GM18951 (cell line): ENCODE measurements around the gene STX4.

ENCODE experiments used
- POLR2A ChIP-seq: IDR thresholded peaks from 4 replicates; pipeline ENCODE4 v1.6.1; 2011; ENCODE audit warnings: mild to moderate bottlenecking; ENCODE audit not compliant: insufficient read length, insufficient read depth; ENCODE audit errors: extremely low read depth
- in situ Hi-C: fragments of 300-500 bp; cut with MboI; formaldehyde crosslinking; loops from one replicate; pipeline ENCODE4 v1.12.0; 2022; ENCODE audit warnings: low sequenced_read_pairs, mixed read lengths, inconsistent platforms; ENCODE audit not compliant: unreplicated experiment

Gene STX4

DNA sequence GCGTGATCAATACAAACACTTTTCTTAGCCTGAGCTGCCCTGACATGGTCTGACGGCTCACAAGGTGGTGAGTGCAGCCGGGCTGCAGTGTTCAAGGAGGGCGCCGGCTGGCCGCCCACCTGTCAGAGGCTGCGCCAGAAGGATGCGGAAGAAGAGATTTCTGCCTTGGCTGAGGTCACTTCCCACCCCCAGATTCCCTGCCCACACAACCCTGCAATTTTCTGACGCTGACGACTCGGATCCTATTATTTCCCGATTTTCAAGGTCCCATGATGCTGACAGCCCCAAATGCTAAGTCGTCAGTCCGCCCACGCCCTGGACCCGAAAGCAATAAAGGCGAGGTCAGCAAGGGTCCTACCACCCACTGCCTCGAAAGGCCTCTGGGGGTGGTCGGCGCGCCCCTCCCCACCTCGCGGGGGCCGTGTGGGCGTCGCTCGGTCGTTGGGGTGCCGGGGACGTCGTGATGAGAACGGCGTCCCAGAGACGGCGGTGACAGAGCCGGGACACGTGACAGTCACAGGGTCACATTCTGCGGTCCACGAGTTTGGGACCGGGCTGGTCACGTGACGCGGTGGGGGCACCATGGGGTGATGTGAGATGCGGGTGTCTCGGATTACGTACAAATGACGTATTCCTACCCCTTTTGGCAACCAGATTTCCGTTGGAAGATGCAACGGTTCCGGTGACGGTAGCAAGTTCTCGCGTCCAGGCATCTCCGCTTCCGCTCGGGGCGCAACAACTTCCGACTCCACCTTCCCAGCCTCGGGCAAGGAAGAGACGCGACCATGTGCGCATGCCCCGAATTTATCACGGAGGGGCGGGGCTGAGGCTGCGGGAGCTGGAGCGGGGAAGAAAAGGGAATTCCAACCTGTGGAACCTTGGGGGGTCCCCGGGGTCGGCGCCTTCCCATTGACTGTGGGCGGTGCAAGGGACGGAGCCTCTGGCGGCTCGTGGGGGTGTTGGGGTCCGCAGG lies at the start of gene STX4:
TSS of gene STX4 (plus strand) at position 823 of the 973 bp plus-strand sequence. CDS start 248 bp downstream, outside the sequence.
- in situ Hi-C loops: no loop called here

GRCh38 chr16:30983898-30984610 lies 49.3 kb upstream of the STX4 start:
- in situ Hi-C loops: loop anchor here (25.0 kb wide), 2 partner anchors 453 to 878 kb away; partner anchors contain the start of genes COX6A2, ZNF267 and ZNF843
- no peak for TF ChIP-seq POLR2A

More for the DNA sequence above, at the start of gene STX4:
- peak; percentile 56 for TF ChIP-seq POLR2A

GRCh38 chr16:30984669-30985400 lies 48.5 kb upstream of the STX4 start, which contains the start of gene HSD3B7:
TSS of gene HSD3B7 (plus strand) at chr16:30985207. CDS start at chr16:30985659, 452 bp downstream.
- TF ChIP-seq POLR2A: no peak
- in situ Hi-C loops: loop anchor here (25.0 kb wide), 2 partner anchors 452 to 877 kb away; partner anchors contain the start of genes COX6A2, ZNF267 and ZNF843

GRCh38 chr16:30985401-30986128 lies 47.8 kb upstream of the STX4 start:
- no peak for TF ChIP-seq POLR2A
- in situ Hi-C loops: loop anchor here (25.0 kb wide), 2 partner anchors 452 to 877 kb away; partner anchors contain the start of genes COX6A2, ZNF267 and ZNF843

DNA sequence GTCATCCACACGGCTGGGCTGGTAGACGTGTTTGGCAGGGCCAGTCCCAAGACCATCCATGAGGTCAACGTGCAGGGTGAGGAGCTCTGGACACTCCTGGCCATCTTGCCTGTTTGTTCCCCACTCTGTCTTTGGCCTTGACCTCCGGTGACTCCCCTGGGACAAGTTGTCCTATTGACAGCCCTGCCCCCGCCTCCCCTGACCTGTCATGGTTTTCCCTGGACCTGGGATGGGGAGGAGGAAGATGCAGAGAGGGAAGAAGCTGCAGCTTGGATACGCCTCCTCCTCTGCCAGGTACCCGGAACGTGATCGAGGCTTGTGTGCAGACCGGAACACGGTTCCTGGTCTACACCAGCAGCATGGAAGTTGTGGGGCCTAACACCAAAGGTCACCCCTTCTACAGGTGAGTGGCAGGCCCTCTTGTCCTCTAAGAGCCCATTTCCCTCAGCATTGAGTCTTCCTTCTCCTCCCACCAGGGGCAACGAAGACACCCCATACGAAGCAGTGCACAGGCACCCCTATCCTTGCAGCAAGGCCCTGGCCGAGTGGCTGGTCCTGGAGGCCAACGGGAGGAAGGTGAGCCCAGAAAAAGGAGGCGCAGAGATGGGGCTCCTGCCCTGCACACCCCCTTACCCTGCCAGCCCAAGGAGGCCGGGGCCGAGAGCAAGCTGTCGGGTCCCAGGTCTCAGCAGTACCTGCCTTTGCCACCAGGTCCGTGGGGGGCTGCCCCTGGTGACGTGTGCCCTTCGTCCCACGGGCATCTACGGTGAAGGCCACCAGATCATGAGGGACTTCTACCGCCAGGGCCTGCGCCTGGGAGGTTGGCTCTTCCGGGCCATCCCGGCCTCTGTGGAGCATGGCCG lies 47.0 kb upstream of the STX4 start:
- TF ChIP-seq POLR2A: no peak
- in situ Hi-C loops: loop anchor here (25.0 kb wide), 2 partner anchors 451 to 876 kb away; partner anchors contain the start of genes COX6A2, ZNF267 and ZNF843

DNA sequence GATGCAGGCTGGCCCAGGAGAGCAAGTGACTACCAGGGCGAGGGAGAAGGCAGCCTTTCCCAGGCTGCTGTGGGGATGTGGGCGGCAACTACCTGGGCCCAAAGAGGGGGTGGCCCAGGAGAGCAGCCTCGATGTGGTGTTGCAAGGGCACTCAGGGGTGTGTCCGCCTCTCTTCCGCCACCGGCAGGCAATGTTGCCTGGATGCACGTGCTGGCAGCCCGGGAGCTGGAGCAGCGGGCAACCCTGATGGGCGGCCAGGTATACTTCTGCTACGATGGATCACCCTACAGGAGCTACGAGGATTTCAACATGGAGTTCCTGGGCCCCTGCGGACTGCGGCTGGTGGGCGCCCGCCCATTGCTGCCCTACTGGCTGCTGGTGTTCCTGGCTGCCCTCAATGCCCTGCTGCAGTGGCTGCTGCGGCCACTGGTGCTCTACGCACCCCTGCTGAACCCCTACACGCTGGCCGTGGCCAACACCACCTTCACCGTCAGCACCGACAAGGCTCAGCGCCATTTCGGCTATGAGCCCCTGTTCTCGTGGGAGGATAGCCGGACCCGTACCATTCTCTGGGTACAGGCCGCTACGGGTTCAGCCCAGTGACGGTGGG lies 45.7 kb upstream of the STX4 start:
- TF ChIP-seq POLR2A: no peak
- in situ Hi-C loops: loop anchor here (25.0 kb wide), 2 partner anchors 450 to 875 kb away; partner anchors contain the start of genes COX6A2, ZNF267 and ZNF843

DNA sequence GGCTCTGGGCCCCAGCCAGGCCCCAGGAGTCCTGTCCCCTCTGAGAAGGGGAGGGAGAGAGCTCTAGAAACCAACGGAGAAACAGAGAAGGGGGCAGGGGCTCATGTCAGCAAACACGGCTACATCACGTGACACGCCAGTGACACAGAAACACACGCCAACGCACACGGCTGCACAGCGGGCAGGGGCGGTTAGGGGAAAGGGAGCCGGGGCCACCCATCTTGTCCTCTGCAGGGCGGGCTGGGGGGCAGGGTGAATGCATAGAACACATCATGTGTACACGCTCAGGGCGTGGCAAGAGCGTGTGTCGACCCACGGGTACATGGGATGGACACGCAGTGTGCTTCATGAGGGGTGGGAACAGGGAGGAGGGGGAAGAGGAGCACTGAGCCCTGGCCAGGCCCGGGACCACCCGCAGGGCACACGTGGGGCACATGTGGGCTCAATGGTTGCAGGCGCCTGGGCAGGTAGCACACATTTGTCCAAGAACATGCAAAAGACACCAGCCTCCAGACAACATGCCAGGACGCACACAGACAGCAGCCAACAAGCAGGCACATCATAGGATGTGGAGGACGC lies 43.8 kb upstream of the STX4 start:
- in situ Hi-C loops: loop anchor here (25.0 kb wide), 2 partner anchors 448 to 873 kb away; partner anchors contain the start of genes COX6A2, ZNF267 and ZNF843
- no peak for TF ChIP-seq POLR2A

GRCh38 chr16:30990105-30990504 lies 43.3 kb upstream of the STX4 start:
- TF ChIP-seq POLR2A: no peak
- in situ Hi-C loops: loop anchor here (25.0 kb wide), 2 partner anchors 447 to 872 kb away; partner anchors contain the start of genes COX6A2, ZNF267 and ZNF843

DNA sequence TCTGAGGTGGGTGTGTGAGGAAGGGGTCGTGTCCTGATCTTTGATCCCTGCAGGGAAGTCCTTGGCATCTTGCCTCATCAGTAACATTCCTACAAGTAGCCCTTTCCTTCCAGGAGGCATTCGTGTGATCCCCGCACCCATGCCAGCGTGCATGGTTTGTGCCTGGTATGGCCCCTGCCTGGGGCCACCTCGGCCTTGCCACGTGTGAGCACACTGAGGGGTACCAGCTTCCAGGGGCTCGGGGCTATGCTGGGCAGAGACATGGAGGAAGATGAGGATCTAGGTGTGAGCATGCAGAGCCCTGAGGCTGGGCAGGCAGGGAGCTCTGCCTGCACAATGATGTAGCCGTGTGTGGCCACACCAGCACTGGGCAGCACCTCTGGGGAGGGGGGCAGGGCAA lies 42.3 kb upstream of the STX4 start:
- in situ Hi-C loops: loop anchor here (25.0 kb wide), 2 partner anchors 446 to 871 kb away; partner anchors contain the start of genes COX6A2, ZNF267 and ZNF843
- TF ChIP-seq POLR2A: no peak

DNA sequence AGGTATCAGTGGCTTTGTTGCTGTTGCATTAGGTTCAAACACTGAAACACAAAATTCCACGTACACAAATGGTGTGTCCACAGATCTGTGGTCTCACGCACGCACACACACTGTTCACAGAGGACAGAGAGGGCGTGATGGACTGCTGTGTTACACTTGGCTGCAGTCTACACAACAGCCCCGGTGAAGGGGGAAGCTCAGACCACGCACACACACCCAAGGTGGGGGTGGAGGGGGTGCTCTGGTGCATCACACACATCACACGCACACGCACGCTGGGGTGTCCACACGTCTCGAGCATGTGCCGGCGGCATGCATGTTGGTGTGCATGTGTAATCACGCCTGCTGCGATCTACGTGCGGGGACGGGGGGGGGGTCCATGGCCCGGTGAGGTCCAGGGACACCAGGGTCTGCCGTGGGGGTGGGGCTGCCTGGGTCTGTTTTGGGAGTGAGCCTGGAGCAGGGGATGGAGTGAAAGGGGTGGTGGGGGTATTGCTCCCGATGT lies 41.0 kb upstream of the STX4 start:
- in situ Hi-C loops: loop anchor here (25.0 kb wide), 2 partner anchors 445 to 870 kb away; partner anchors contain the start of genes COX6A2, ZNF267 and ZNF843

More for the DNA sequence above, 41.0 kb upstream of the STX4 start:
- TF ChIP-seq POLR2A: no peak
